ENCODE data around the gene CHRNE. TPM values are rescaled to one million over a fixed set of nuclear protein-coding genes. Genes with fewer than 3 reads are reported as not detected.

CHRNE gene
- total RNA-seq, 1 experiment from 2014 or later, result not detected

DNA sequence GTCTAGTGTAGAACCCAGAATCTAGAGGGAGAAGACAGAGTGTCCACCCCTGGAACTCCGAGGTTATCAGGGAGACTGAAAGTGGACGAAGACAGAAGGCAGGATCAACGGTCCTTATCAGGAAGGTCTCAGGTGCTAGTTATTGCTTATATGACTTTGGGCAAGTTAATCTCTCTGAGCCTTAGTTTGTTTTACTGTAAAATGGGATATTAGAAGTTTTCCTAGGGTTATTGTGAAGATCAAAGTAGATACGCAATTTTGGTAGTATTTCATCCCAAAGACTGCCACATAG, 38.4 kb upstream of the CHRNE start:
- H3K27ac Mint-ChIP-seq (ENCODE audit: unreplicated experiment), result peak overlapping the region; percentile 89
- no peaks in the 10 kb centered on the region for H3K27me3 ChIP-seq (replicated peaks; ENCODE audit: control insufficient read depth, insufficient read depth, low read length)
- ChIA-PET POLR2A (no interaction called here), CTCF (no interaction called here)
- H3K9me3 Mint-ChIP-seq (ENCODE audit: unreplicated experiment), result no peaks in the 10 kb centered on the region
- peak overlapping the region; percentile 87 for H3K4me3 Mint-ChIP-seq (ENCODE audit: unreplicated experiment)
- no peaks in the 10 kb centered on the region for H3K9me3 ChIP-seq
- no peak for DNase-seq
- TF ChIP-seq CTCF (IDR thresholded peaks at IDR 0.05; ENCODE audit: insufficient read depth in 1 of 2, low read depth in 1 of 2, low read length in 1 of 2, severe bottlenecking in 1 of 2, unreplicated experiment in 1 of 2), result no peak
- no peaks in the 10 kb centered on the region for H3K27me3 Mint-ChIP-seq (ENCODE audit: insufficient read depth, unreplicated experiment)
- no TSS peak for BruUV-seq (replicated peaks)
- intact Hi-C loops (cut with micrococcal nuclease; ENCODE audit: unreplicated experiment), result loop anchor here (2.0 kb wide), 1 partner anchor 26 kb away; the partner anchor contains the start of gene SPAG7
- H3K4me1 Mint-ChIP-seq (ENCODE audit: low read depth, unreplicated experiment), result peaks cover 5% of the 10 kb centered on the region
- peaks cover 35% of the 10 kb centered on the region for H3K36me3 Mint-ChIP-seq (ENCODE audit: insufficient read depth, unreplicated experiment)
- H3K4me1 ChIP-seq, result 0 out of 2 replicates have a peak, but pooled peaks cover 1% of the 10 kb centered on the region
- H3K4me3 ChIP-seq (ENCODE audit: low read depth, low read length), result peak overlapping the region; percentile 73
- H3K36me3 ChIP-seq (ENCODE audit: control insufficient read depth, insufficient read depth, low read length), result no peaks in the 10 kb centered on the region; the same call in 1 of the 2 replicates

DNA sequence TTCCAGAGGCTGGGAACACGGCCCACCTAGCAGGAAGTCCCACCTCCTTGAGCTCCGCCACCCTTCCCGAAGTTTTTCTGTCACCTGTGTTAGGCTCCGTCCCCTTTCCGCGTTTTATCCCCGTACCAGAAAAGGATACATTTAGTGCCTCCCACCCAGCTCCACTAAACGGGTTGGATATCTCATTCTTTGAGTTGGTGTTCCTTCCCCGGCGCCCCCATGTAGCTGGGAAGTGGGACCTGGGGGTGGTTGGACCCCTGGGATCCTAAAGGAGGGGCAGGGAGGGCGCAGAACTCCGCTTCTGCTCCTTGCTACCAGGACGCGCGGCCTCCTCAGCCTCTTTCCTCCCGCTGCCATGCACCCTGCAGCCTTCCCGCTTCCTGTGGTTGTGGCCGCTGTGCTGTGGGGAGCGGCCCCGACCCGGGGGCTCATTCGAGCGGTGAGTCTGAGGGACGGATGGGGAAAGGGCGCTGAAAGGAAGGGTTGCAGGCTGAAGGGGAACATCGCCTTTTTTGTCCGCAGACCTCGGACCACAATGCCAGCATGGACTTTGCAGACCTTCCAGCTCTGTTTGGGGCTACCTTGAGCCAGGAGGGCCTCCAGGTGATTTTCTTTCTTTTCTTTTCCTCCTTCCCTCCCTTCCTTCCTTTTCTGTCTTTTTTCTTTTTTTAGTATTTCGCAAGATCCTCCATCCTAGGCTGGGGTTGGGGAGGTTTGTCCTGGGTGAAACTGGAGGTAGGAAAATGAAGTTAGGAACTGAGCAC, 37.8 kb upstream of the CHRNE start:
- Mint-ChIP-seq H3K27me3 (ENCODE audit: insufficient read depth, unreplicated experiment) (no peaks in the 10 kb centered on the region), H3K4me1 (ENCODE audit: low read depth, unreplicated experiment) (peaks cover 5% of the 10 kb centered on the region), H3K27ac (ENCODE audit: unreplicated experiment) (peak overlapping the region; percentile 89), H3K9me3 (ENCODE audit: unreplicated experiment) (no peaks in the 10 kb centered on the region), H3K4me3 (ENCODE audit: unreplicated experiment) (peak overlapping the region; percentile 87), H3K36me3 (ENCODE audit: insufficient read depth, unreplicated experiment) (peaks cover 31% of the 10 kb centered on the region)
- no peaks in the 10 kb centered on the region for H3K9me3 ChIP-seq
- TF ChIP-seq CTCF (IDR thresholded peaks at IDR 0.05; ENCODE audit: insufficient read depth in 1 of 2, low read depth in 1 of 2, low read length in 1 of 2, severe bottlenecking in 1 of 2, unreplicated experiment in 1 of 2), result no peak
- ChIA-PET CTCF (interaction anchor here (0.7 to 2.2 kb wide), 4 partner anchors 9 to 231 kb away, joined by 3 to 19 read pairs (median 5); partner anchors contain the start of genes ARRB2 and SPAG7), POLR2A (interaction anchor here (0.5 to 2.6 kb wide), 8 partner anchors 11 to 293 kb away, joined by 3 to 54 read pairs (median 8); partner anchors contain the start of genes ENO3, KIF1C and SPAG7)
- peak in 1 of 2 experiments; percentile 79 for DNase-seq
- H3K36me3 ChIP-seq (ENCODE audit: control insufficient read depth, insufficient read depth, low read length), result no peaks in the 10 kb centered on the region; the same call in 1 of the 2 replicates
- BruUV-seq (replicated peaks), result TSS peak; percentile 80
- peak overlapping the region; percentile 73 for H3K4me3 ChIP-seq (ENCODE audit: low read depth, low read length)
- intact Hi-C loops (cut with micrococcal nuclease; ENCODE audit: unreplicated experiment), result loop anchor here (1.0 to 2.0 kb wide), 2 partner anchors 9 to 26 kb away; partner anchors contain the start of gene SPAG7
- H3K4me1 ChIP-seq, result no peaks in the 10 kb centered on the region
- no peaks in the 10 kb centered on the region for H3K27me3 ChIP-seq (replicated peaks; ENCODE audit: control insufficient read depth, insufficient read depth, low read length)

DNA sequence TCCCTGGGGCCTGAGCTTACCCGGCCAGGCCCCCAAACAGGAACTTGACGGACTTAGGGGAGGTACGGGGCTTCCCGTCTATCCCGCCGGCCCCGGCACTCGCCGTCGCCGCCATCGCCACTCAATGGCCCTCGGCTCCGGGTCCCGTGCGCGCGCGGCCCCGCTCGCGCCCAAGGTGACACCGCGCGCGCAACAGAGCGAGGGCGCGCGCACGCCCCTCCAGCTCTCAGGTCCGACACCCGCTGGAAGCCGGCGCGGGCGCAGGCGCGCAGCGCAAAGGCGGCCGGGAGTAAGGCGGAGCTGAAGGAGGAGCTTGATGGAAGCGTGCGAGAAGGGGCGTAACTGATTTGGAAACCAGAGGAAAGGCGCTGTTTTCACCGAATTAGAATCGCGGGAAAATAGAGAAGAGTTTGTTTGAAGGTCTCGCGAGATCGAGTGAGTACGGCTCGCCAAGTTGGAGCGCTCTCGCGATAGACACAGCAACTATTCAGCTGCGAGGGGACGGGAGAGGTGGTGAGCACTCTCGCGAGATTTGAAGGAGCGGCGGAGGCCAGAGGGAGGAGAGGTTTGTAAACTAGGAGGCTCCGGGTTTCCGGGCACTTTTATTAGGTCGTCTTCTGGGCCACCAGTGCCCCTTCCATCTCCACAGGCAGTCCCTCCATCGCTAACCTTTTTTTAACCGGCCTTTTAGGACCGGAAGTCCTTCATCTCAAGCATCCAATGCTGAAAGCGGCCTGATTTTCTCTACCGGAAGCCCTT, 37.1 kb upstream of the CHRNE start, which contains the start of the genes RNF167 and SLC25A11:
RNF167 (plus strand) TSS at position 473 of the 759 bp plus-strand sequence. CDS start 642 bp downstream, outside the sequence.
SLC25A11 (minus strand) TSS at position 251 of the 759 bp plus-strand sequence; CDS start at position 115, 136 bp downstream.
- Mint-ChIP-seq H3K27me3 (ENCODE audit: insufficient read depth, unreplicated experiment) (no peaks in the 10 kb centered on the region), H3K27ac (ENCODE audit: unreplicated experiment) (peak within 1 kb of the TSS; percentile 89), H3K36me3 (ENCODE audit: insufficient read depth, unreplicated experiment) (peaks cover 24% of the 10 kb centered on the region), H3K9me3 (ENCODE audit: unreplicated experiment) (no peaks in the 10 kb centered on the region), H3K4me3 (ENCODE audit: unreplicated experiment) (peak within 1 kb of the TSS; percentile 87), H3K4me1 (ENCODE audit: low read depth, unreplicated experiment) (peaks cover 5% of the 10 kb centered on the region)
- ChIA-PET CTCF (interaction anchor here (0.7 to 2.2 kb wide), 5 partner anchors 10 to 230 kb away, joined by 3 to 19 read pairs (median 3); partner anchors contain the start of genes ARRB2 and SPAG7), POLR2A (interaction anchor here (0.6 to 2.6 kb wide), 10 partner anchors 12 to 301 kb away, joined by 3 to 54 read pairs (median 5); partner anchors contain the start of genes ENO3, KIF1C and SPAG7)
- peak; percentile 91 to 94 for DNase-seq
- intact Hi-C loops (cut with micrococcal nuclease; ENCODE audit: unreplicated experiment), result loop anchor here (1.0 to 2.0 kb wide), 3 partner anchors 9 to 31 kb away; partner anchors contain the start of gene SPAG7
- TF ChIP-seq CTCF (IDR thresholded peaks at IDR 0.05; ENCODE audit: insufficient read depth in 1 of 2, low read depth in 1 of 2, low read length in 1 of 2, severe bottlenecking in 1 of 2, unreplicated experiment in 1 of 2), result no peak
- Histone ChIP-seq H3K4me1 (no peaks in the 10 kb centered on the region), H3K9me3 (no peaks in the 10 kb centered on the region), H3K36me3 (ENCODE audit: control insufficient read depth, insufficient read depth, low read length) (no peaks in the 10 kb centered on the region), H3K4me3 (ENCODE audit: low read depth, low read length) (peak within 1 kb of the TSS; percentile 73), H3K27me3 (replicated peaks; ENCODE audit: control insufficient read depth, insufficient read depth, low read length) (no peaks in the 10 kb centered on the region)
- BruUV-seq (replicated peaks), result no TSS peak
